ENCODE data around the gene TIPRL.

GRCh38 chr1:168159251-168159650 is 19.5 kb upstream of the TIPRL start:
- TF ChIP-seq CTCF (conservative IDR thresholded peaks at IDR 0.05; ENCODE audit: low read length) (no peak), EZH2phosphoT487 (IDR thresholded peaks at IDR 0.05; ENCODE audit: borderline replicate concordance, low read depth, low read length) (no peak)

Measured in OCI-LY7 (cell line).